Brain microvascular endothelial cell (primary cell): ENCODE data around the gene TJP1.

ENCODE experiments used
- DNase-seq: peaks from one replicate; pipeline ENCODE4 v3.0.0-alpha.2; 2020
- H3K27ac ChIP-seq: fragments of 250-450 bp; sonication (Bioruptor Pico); 2 replicates; pipeline ENCODE4 v1.5.1; 2020; ENCODE audit warnings: mild to moderate bottlenecking, moderate library complexity
- H3K27me3 ChIP-seq: fragments of 250-450 bp; sonication (Bioruptor Pico); replicated peaks from 2 replicates; pipeline ENCODE4 v1.5.1; 2020; ENCODE audit warnings: mild to moderate bottlenecking
- H3K36me3 ChIP-seq: fragments of 250-450 bp; sonication (Bioruptor Pico); replicated peaks from 2 replicates; pipeline ENCODE4 v1.5.1; 2020; ENCODE audit warnings: mild to moderate bottlenecking
- H3K4me3 ChIP-seq: 2 replicates; pipeline ENCODE4 v1.5.1; 2011; ENCODE audit warnings: low read depth, mild to moderate bottlenecking, control low read depth, low read length, moderate library complexity
- CTCF ChIP-seq: IDR thresholded peaks from 2 replicates; pipeline ENCODE4 v1.5.1; 2011; ENCODE audit warnings: low read depth, mild to moderate bottlenecking, moderate library complexity, low read length, control low read depth, inconsistent platforms; ENCODE audit errors: missing control alignments
- in situ Hi-C: cut with HindIII; loops from 2 replicates; pipeline ENCODE4 v1.10.0; 2017; ENCODE audit warnings: low sequenced_read_pairs, low pct_ligation_motif_present

The TJP1 gene

GRCh38 chr15:29805043-29805707 is 17.1 kb downstream of the TJP1 start:
- no peak for TF ChIP-seq CTCF
- Histone ChIP-seq H3K4me3 (no peak overlapping the region), H3K27me3 (no peaks in the 10 kb centered on the region), H3K36me3 (no peaks in the 10 kb centered on the region), H3K27ac (no peak overlapping the region)
- DNase-seq, result peak; percentile 63
- in situ Hi-C loops, result no loop called here

- Histone ChIP-seq H3K27ac (no peak overlapping the region), H3K27me3 (no peaks in the 10 kb centered on the region), H3K4me3 (no peak overlapping the region), H3K36me3 (peaks cover 10% of the 10 kb centered on the region)
- no peak for TF ChIP-seq CTCF
- in situ Hi-C loops, result no loop called here
- DNase-seq, result no peak
These were observed 19.9 kb downstream of the TJP1 start for GRCh38 chr15:29802411-29802810.

DNA sequence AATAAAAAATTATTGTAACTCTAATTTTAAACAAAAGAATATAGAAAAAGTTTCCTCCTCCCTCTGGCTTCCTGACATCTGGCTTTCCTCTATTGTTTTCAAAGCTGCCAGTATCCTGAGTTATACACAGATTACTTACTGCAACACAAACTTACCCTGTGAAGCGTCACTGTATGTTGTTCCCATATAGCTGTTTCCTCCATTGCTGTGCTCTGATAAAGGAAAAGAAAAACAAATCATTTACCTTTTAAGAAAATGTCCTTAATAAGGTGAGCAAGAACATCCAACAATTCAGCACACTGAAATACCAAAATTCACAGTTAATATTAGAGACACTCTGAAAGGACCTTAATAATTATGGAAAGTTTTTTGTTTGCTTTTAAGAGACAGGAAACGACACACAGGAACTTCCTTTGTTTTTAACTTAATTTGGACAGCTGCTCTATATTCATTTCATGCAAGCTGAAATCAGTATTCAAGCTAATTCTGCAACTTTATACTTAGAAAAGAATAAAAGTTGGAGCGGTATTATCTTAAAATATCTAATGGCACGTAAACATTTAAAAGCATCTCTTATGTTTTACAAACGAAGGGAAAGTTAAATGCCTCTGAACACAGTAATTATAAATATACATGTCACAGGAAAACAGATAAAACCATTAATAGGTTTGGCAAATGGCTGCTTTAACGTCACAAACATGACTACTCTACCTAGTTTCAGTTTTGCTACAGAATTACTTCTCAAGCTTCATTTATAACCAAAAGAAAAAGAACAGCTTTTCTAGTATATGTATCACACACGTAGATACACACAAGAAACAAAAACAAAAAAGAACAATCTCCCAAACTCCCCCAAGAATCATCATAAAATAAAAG is 21.5 kb downstream of the TJP1 start:
- in situ Hi-C loops, result no loop called here
- H3K36me3 ChIP-seq, result peaks cover 10% of the 10 kb centered on the region
- H3K27me3 ChIP-seq, result no peaks in the 10 kb centered on the region
- TF ChIP-seq CTCF, result no peak
- H3K4me3 ChIP-seq, result no peak overlapping the region
- DNase-seq, result no peak
- H3K27ac ChIP-seq, result no peak overlapping the region

DNA sequence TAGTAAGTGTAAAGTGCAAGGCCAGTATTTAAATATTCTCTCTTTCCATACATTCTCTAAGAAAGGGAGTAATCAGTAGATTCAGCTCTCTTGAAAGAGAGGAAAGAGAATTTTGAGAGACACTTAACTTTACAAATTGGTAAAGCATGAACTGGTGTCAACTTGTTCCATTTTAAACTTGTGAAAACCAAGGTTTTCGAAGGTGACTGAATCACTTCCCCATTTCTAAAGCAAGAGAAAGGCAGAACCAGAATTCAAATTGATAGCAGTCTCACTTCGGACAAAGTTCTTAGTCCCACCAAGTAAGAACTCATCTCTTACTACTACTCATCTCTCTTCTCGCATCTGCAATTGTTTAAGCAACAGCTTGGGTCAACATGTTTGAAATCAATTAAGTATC is 22.4 kb downstream of the TJP1 start:
- TF ChIP-seq CTCF, result no peak
- Histone ChIP-seq H3K27me3 (no peaks in the 10 kb centered on the region), H3K27ac (no peak overlapping the region), H3K4me3 (no peak overlapping the region), H3K36me3 (peaks cover 10% of the 10 kb centered on the region)
- in situ Hi-C loops, result no loop called here
- DNase-seq, result no peak

DNA sequence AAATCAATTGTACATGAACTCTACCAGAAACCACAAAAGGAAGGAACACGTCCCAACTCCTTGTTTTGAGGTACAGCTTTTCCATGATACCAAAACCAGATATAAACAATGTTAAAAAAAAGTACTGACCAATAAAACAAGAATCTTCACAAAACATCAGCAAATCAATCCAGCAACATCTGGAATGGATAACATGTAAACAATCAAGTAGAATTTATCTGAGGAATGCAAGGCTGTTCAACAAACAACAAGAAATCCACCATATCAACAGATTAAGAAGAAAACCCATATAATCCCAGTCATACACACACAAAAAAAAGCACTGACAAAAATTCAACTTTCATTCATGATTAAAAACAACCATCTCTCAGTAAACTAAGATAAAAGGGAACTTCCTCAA is 26.7 kb downstream of the TJP1 start:
- H3K4me3 ChIP-seq, result no peak overlapping the region
- no peak for DNase-seq
- H3K27me3 ChIP-seq, result no peaks in the 10 kb centered on the region
- no peak overlapping the region for H3K27ac ChIP-seq
- in situ Hi-C loops, result no loop called here
- H3K36me3 ChIP-seq, result peaks cover 16% of the 10 kb centered on the region
- no peak for TF ChIP-seq CTCF
